Loucy (cell line): Measurements from ENCODE around the gene ARPC4.

ENCODE experiments used
- H2AFZ ChIP-seq: fragments of 200-600 bp; sonication (generic); 2 replicates; pipeline ENCODE4 v1.6.0; 2016; ENCODE audit warnings: antibody characterized with exemption, mild to moderate bottlenecking, low read length, moderate library complexity
- H3F3A ChIP-seq: fragments of 200-600 bp; 2 replicates; pipeline ENCODE4 v1.6.0; 2016; ENCODE audit warnings: antibody characterized with exemption, low read depth, mild to moderate bottlenecking
- H3K27me3 ChIP-seq: fragments of 200-600 bp; sonication (generic); 2 replicates; pipeline ENCODE4 v1.6.1; 2014; ENCODE audit warnings: low read length, mild to moderate bottlenecking; ENCODE audit not compliant: insufficient read depth, poor library complexity, severe bottlenecking
- H3K36me3 ChIP-seq: fragments of 200-600 bp; sonication (generic); 2 replicates; pipeline ENCODE4 v1.6.1; 2016; ENCODE audit warnings: low read length; ENCODE audit not compliant: insufficient read depth
- H3K4me1 ChIP-seq: fragments of 200-600 bp; sonication (generic); 2 replicates; pipeline ENCODE4 v1.5.1; 2014; ENCODE audit warnings: low read length, mild to moderate bottlenecking; ENCODE audit not compliant: insufficient read depth, poor library complexity, severe bottlenecking
- H3K4me2 ChIP-seq: fragments of 200-600 bp; sonication (generic); 2 replicates; pipeline ENCODE4 v1.6.0; 2014; ENCODE audit warnings: antibody characterized with exemption, low read length, low read depth, mild to moderate bottlenecking; ENCODE audit not compliant: poor library complexity, severe bottlenecking
- H3K4me3 ChIP-seq: fragments of 200-600 bp; sonication (generic); 2 replicates; pipeline ENCODE4 v1.5.1; 2014; ENCODE audit warnings: low read length, mild to moderate bottlenecking, mixed read lengths; ENCODE audit not compliant: poor library complexity, severe bottlenecking
- H3K79me2 ChIP-seq: fragments of 200-600 bp; sonication (generic); 2 replicates; pipeline ENCODE4 v1.6.1; 2014; ENCODE audit warnings: low read length; ENCODE audit not compliant: insufficient read depth
- H3K9ac ChIP-seq: fragments of 200-600 bp; sonication (generic); 2 replicates; pipeline ENCODE4 v1.6.0; 2014; ENCODE audit warnings: mild to moderate bottlenecking, low read depth, low read length, moderate library complexity; ENCODE audit not compliant: poor library complexity, severe bottlenecking
- H3K9me2 ChIP-seq: fragments of 200-600 bp; sonication (generic); replicated peaks from 2 replicates; pipeline ENCODE4 v1.6.1; 2016; ENCODE audit warnings: low read depth, low read length, mixed read lengths
- H3K9me3 ChIP-seq: fragments of 200-600 bp; sonication (generic); 2 replicates; pipeline ENCODE4 v1.6.1; 2014; ENCODE audit warnings: mild to moderate bottlenecking, antibody characterized with exemption, low read length, low read depth; ENCODE audit not compliant: insufficient read depth
- H4K20me1 ChIP-seq: fragments of 200-600 bp; sonication (generic); 2 replicates; pipeline ENCODE4 v1.6.0; 2014; ENCODE audit warnings: antibody characterized with exemption, low read length, mild to moderate bottlenecking; ENCODE audit not compliant: insufficient read depth, poor library complexity, severe bottlenecking
- CTCF ChIP-seq: fragments of 200-600 bp; sonication (generic); conservative IDR thresholded peaks from 2 replicates; pipeline ENCODE4 v1.5.1; 2014; ENCODE audit warnings: mild to moderate bottlenecking, antibody characterized with exemption, low read length
- EZH2phosphoT487 ChIP-seq: fragments of 200-600 bp; IDR thresholded peaks from 2 replicates; pipeline ENCODE4 v1.6.1; 2018; ENCODE audit warnings: antibody characterized with exemption, mild to moderate bottlenecking, moderate library complexity, borderline replicate concordance

The ARPC4 gene

DNA sequence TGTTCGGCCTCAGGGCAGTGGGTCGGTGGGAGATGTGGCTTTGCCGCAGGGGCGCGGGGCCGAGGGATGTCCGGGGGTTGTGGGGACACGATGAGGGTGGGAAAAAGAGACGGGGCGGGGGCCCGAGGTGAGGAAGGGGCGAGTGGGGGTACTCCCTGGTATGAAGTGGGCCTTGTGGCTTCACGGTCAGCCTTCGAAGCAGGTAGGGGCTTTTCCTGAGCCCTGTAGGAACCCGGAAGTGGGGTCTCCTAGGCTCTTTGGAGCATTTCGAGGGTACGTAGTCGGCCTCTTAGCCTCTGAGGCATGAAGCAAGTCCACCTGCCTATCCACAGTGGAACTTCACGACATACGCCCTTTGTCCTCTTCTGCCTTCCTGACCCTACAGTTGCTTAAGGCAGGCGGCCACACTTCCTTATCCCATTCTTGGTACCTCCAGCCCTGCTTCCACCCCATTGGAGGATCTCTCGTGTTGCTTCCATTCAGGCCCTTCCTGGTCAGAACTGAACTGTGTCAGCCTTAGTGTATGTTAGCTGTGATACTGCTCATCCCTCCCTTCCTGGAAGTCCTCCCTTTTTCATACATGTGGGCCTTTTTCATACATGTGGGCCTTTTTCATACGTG lies 389 bp downstream of the ARPC4 start:
- peak overlapping the region; percentile 82; the same call in 1 of the 2 replicates for H2AFZ ChIP-seq
- TF ChIP-seq EZH2phosphoT487 (no peak), CTCF (no peak)

DNA sequence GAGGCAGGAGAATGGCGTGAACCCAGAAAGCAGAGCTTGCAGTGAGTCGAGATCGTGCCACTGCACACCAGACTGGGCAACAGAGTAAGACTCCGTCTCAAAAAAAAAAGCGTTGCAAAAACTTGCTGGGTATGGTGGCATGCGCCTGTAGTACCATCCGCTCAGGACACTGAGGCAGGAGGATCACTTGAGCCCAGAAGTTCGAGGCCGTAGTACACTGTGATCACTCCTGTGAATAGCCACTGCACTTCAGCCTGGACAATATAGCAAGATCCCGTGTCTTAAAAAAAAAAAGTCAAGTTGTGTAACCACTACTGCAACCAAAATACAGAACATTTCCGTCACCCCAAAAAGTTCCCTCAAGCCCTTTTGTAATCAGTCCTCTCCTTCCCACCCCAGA lies 1.5 kb downstream of the ARPC4 start:
- H3K9me3 ChIP-seq: no peaks in the 10 kb centered on the region
- peaks cover 21% of the 10 kb centered on the region; the same call in 1 of the 2 replicates for H3K36me3 ChIP-seq
- no peaks in the 10 kb centered on the region for H3F3A ChIP-seq
- H3K4me3 ChIP-seq: peak overlapping the region; percentile 97
- H2AFZ ChIP-seq: no peak overlapping the region
- H4K20me1 ChIP-seq: peaks cover 24% of the 10 kb centered on the region
- TF ChIP-seq CTCF (no peak), EZH2phosphoT487 (no peak)
- H3K27me3 ChIP-seq: no peaks in the 10 kb centered on the region
- peak overlapping the region; percentile 99 for H3K9ac ChIP-seq
- no peaks in the 10 kb centered on the region for H3K9me2 ChIP-seq
- peaks cover 39% of the 10 kb centered on the region for H3K4me1 ChIP-seq
- peaks cover 83% of the 10 kb centered on the region for H3K79me2 ChIP-seq
- H3K4me2 ChIP-seq: peak overlapping the region; percentile 96

More for the DNA sequence above, 389 bp downstream of the ARPC4 start:
- Histone ChIP-seq H3K4me3 (peak overlapping the region; percentile 97), H3K79me2 (peaks cover 83% of the 10 kb centered on the region), H3F3A (no peaks in the 10 kb centered on the region), H3K36me3 (peaks cover 12% of the 10 kb centered on the region; the same call in 1 of the 2 replicates), H4K20me1 (peaks cover 24% of the 10 kb centered on the region), H3K9me2 (no peaks in the 10 kb centered on the region), H3K27me3 (no peaks in the 10 kb centered on the region), H3K4me1 (peaks cover 39% of the 10 kb centered on the region), H3K9ac (peak overlapping the region; percentile 99), H3K9me3 (no peaks in the 10 kb centered on the region), H3K4me2 (peak overlapping the region; percentile 96)

- H3F3A ChIP-seq: no peaks in the 10 kb centered on the region
- TF ChIP-seq CTCF (no peak), EZH2phosphoT487 (no peak)
- peaks cover 74% of the 10 kb centered on the region for H3K79me2 ChIP-seq
- no peak overlapping the region for H2AFZ ChIP-seq
- peaks cover 24% of the 10 kb centered on the region for H4K20me1 ChIP-seq
- H3K4me2 ChIP-seq: peak overlapping the region; percentile 96
- no peaks in the 10 kb centered on the region for H3K9me2 ChIP-seq
- peaks cover 29% of the 10 kb centered on the region; the same call in 1 of the 2 replicates for H3K36me3 ChIP-seq
- H3K9me3 ChIP-seq: no peaks in the 10 kb centered on the region
- no peak overlapping the region for H3K9ac ChIP-seq
- peak overlapping the region; percentile 2 for H3K4me3 ChIP-seq
- no peaks in the 10 kb centered on the region for H3K27me3 ChIP-seq
- peaks cover 37% of the 10 kb centered on the region for H3K4me1 ChIP-seq
Observed at GRCh38 chr3:9795207-9795606, 2.3 kb downstream of the ARPC4 start.
